T follicular helper cell (primary cell): Measurements from ENCODE around the gene NBPF3.
"Not testable (repeated sequence)": the region's sequence is repeated elsewhere in the genome, so short reads cannot be mapped to it uniquely, and the experiment has no call there.

ENCODE experiments used
- DNase-seq: peaks from one replicate; pipeline ENCODE4 v3.0.0-alpha.2; 2020; ENCODE audit warnings: low read depth
- total RNA-seq, 2 experiments: gene quantifications; one replicate each; lab custom pipeline; 2026; lab: John Stamatoyannopoulos, UW

The NBPF3 gene, protein sequence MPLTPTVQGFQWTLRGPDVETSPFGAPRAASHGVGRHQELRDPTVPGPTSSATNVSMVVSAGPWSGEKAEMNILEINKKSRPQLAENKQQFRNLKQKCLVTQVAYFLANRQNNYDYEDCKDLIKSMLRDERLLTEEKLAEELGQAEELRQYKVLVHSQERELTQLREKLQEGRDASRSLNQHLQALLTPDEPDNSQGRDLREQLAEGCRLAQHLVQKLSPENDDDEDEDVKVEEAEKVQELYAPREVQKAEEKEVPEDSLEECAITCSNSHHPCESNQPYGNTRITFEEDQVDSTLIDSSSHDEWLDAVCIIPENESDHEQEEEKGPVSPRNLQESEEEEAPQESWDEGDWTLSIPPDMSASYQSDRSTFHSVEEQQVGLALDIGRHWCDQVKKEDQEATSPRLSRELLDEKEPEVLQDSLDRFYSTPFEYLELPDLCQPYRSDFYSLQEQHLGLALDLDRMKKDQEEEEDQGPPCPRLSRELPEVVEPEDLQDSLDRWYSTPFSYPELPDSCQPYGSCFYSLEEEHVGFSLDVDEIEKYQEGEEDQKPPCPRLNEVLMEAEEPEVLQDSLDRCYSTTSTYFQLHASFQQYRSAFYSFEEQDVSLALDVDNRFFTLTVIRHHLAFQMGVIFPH
- 8.3 to 27.2 reads per million in 2 experiments for total RNA-seq

DNA sequence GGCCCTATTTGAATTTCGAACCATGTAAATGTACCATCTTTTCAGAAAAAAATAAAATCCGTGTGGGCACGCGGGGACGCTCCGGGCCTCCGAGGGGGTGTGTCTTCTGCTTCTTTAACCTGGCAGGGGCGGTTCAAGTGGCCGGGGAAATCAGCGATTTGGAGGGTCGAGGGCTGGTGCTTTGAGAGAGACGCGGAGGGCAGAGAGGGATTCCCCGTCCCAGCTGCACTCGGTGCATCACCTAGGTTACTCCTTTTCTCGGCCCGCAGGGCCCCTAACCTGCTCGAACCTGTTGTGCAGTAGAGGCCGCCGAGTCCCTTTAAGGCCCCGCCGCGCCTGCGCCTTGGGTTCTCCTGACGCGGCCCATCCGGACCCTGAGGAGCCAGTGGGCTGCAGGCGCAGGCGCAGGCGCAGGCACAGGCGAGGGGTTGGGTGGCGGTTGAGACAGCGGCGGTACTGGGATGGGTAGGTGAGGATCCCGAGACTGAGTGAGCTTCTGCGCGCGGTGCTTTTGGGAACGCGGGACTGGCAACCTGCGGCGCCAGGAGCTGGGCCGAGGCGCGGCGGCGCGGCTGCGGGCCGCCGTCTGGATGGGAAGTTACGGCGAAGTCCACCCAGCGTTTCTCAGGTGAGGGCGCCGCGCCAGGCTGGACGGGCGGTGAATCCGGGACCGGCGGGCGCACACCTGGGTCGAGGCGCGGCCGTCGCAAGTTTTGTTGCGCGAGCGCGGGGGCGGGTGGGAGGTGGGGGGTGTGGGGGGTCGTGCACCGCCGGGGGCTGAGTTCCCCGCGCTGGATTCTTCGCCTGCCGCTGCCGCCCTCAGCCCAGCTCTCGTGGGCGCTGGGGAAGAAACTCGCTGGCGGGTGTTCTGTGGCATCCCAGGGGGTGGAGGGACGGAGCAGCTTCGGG lies at the start of gene NBPF3:
NBPF3 (plus strand) TSS at position 417 of the 909 bp plus-strand sequence. CDS start 4,950 bp downstream, outside the sequence.
- peak; percentile 78 for DNase-seq

GRCh38 chr1:21391497-21391896 lies 48.4 kb upstream of the NBPF3 start:
- no peak for DNase-seq

GRCh38 chr1:21392587-21393263 lies 47.2 kb upstream of the NBPF3 start:
- DNase-seq, result no peak

- no peak for DNase-seq
Measured at GRCh38 chr1:21396516-21396915, 43.4 kb upstream of the NBPF3 start.

GRCh38 chr1:21397813-21398188 lies 42.1 kb upstream of the NBPF3 start:
- no peak for DNase-seq

DNA sequence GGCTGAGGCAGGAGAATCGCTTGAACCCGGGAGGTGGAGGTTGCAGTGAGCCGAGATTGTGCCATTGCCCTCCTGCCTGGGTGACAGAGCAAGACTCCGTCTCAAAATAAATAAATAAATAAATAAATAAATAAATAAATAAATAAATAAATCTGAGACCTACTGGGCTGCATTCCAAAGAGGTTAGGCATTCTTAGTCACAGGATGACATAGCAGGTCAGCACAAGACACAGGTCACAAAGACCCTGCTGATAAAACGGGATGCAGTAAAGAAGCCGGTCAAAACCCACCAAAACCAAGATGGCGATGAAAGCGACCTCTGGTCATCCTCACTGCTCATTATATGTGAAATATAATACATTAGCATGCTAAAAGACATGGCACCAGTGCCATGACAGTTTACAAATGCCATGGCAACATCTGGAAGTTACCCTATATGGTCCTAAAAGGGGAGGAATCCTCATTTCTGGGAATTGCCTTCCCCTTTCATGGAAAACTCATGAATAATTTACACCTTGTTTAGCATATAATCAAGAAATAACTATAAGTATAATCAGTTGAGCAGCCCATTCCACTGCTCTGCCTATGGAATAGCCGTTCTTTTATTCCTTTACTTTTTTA lies 38.1 kb upstream of the NBPF3 start:
- not testable (repeated sequence) for DNase-seq

DNA sequence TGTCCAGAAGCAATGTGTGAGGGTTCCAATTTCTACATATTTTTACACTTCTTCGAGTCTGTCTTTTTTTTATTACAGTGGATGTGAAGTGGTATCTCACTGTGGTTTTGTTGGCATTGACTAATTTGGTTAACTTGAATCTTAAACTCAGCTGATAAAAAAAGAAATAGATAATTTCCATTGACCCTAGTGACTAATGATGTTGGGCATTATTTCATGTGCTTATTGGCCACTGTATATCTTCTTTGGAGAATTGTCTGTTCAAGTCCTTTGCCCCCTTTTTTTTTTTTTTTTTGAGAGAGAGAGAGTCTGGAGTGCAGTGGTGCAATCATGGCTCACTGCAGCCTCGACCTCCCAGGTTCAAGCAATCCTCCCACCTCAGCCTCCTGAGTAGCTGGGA lies 33.3 kb upstream of the NBPF3 start:
- DNase-seq, result no peak

- not testable (repeated sequence) for DNase-seq
Measured at GRCh38 chr1:21409897-21410296, 30.0 kb upstream of the NBPF3 start.

GRCh38 chr1:21414015-21414414 lies 25.9 kb upstream of the NBPF3 start:
- DNase-seq, result no peak

DNA sequence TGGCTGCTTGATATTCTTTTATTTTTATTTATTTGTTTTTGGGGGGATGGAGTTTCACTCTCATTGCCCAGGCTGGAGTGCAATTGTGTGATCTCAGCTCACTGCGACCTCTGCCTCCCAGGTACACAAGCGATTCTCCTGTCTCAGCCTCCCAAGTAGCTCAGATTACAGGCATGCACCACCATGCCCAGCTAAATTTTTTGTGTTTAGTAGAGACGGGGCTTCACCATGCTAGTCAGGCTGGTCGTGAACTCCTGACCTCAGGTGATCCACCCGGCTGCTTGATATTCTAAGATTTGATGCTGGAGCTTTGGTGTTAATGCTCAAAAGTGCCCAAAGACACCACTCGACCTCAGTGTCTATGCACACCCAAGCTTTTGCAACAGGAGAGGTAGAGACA lies 19.6 kb upstream of the NBPF3 start:
- not testable (repeated sequence) for DNase-seq

DNA sequence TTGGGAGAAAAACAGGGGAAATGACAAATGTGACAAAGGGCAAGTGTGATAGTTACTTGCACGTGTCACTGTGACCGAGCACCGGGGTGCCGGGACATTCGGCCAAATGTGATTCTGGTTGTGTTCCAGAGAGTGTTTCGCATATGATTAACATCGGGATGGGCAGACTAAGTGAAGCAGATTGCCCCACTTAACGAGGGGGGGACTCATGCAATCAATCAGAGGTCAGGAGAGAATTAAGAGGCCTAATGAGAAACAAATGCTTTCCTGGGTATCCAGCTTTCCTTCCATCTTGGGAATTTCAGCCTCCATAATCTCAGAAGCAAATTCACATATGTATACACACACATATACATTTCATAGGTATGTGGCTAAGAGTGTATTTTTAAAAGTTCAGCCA lies 18.6 kb upstream of the NBPF3 start:
- not testable (repeated sequence) for DNase-seq

DNA sequence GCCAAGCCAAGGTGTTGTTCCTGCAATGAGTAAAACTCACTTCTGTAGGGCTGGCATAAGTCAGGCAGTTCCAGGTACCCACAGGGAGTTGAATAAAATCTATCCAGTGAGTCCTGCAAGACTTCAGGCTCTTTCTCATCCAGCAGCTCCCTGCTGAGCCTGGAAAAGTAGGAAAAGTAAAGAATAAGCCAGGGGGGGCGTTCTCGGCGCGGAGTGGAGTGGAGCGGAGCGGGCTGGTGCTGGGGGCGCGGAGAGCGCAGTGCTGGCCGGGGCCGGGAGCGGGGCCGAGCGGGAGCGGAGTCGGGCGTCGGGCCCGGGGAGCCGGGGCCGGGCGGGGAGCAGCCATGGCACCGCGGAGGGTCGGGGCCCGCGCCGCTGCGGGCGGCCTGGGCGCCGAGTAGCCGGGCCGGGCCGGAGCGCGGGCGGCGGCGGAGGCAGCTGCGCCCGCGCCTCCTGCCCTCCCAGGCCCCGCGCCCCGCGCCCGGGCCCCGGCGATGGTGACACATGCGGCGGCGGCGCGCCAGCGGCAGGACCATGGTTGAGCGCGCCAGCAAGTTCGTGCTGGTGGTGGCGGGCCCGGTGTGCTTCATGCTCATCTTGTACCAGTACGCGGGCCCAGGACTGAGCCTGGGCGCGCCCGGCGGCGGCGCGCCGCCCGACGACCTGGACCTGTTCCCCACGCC lies 12.0 kb upstream of the NBPF3 start:
- DNase-seq, result not testable (repeated sequence)

GRCh38 chr1:21428481-21429073 lies 11.4 kb upstream of the NBPF3 start:
- not testable (repeated sequence) for DNase-seq

DNA sequence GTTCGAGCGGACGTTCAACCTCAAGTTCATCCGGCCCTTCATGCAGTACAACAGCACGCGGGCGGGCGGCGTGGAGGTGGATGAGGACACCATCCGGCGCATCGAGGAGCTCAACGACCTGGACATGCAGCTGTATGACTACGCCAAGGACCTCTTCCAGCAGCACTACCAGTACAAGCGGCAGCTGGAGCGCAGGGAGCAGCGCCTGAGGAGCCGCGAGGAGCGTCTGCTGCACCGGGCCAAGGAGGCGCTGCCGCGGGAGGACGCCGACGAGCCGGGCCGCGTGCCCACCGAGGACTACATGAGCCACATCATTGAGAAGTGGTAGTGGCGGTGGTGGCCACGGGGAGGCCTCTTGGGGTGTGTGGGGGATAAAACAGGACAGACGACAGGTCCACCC lies 10.7 kb upstream of the NBPF3 start:
- DNase-seq, result not testable (repeated sequence)

DNA sequence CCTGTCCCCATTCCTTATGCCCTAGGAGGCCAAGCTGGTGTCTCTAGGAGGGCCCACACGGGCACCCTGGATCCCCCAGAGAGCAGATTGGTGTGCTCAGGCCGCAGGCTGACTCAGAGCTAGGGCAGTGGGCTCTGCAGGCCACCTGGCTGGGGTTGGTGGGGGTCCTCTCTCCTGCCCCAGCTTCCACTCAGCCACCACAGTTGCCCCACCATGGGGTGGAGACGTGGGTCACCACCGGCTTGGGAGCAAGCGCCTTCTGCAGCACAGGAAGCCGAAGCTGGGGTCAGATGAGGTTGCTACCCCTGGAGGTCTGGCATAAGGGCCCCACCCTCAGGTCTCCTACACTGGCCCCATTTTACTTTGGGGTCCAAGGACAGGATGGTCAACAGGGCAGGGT lies 9.1 kb upstream of the NBPF3 start:
- DNase-seq, result not testable (repeated sequence)

DNA sequence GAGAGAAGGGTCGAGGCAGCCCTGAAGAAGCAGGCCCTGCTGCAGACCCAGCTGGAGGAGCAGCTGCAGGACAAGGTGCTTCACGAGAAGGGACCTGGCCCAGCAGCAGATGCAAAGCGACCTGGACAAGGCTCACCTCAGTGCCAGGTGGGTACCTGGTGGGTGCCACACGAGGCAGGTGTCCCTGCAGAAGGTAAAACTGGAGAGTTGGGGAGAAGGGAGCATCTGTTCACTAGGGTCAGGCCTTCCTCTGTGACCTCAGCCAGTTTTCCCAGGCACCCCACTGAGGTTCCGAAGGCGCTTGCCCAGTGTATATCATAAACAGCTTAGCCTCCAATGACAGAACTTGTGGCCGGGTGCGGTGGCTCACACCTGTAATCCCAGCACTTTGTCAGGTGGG lies 5.5 kb upstream of the NBPF3 start:
- no peak for DNase-seq

DNA sequence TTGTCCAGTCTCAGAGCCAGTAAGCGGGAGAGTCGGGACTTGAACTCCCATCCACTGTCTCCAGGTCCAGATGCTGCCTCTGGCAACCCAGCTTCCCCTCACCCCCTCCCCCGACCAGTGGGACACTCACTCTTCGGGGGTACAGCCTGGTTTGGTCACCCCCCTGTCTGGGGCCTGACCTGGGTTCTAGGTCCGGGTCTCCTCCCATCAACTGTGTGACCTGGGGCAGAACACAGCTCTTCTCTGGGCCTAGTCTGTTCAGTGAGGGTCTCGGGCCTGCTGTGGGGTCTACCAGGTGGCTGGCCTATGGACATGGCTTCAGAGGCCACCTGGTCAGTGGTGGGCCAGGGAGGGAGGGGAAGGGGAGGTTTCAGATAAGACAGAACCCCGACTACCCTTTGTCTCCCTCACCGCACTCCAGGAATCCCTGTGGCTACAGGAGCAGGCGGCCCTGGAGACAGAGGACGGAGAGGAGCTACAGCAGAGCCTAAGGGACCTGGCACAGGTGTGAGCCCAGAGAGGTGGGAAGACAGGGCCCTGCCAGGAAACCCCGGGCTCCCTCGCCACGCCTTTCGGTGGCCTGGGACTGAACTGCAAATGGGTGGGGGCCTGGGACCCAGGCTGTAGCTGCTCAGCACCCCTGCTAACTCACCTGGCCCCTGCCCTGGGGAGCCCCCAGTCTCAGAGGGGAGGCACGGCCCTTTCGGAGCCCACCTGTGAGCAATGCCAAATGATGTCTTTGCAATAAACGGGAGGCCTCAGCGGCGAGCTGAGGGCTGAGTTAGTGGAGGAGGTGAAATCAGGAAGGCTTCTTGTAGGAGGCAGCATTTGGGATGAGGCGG lies 4.1 kb upstream of the NBPF3 start:
- no peak for DNase-seq

GRCh38 chr1:21436488-21437340 lies 3.2 kb upstream of the NBPF3 start:
- no peak for DNase-seq

- no peak for DNase-seq
Measured at GRCh38 chr1:21437341-21437640, 2.6 kb upstream of the NBPF3 start.
